ENCODE data around the gene SPRED2.
"Not testable (repeated sequence)": the region's sequence is repeated elsewhere in the genome, so short reads cannot be mapped to it uniquely, and the experiment has no call there.

DNA sequence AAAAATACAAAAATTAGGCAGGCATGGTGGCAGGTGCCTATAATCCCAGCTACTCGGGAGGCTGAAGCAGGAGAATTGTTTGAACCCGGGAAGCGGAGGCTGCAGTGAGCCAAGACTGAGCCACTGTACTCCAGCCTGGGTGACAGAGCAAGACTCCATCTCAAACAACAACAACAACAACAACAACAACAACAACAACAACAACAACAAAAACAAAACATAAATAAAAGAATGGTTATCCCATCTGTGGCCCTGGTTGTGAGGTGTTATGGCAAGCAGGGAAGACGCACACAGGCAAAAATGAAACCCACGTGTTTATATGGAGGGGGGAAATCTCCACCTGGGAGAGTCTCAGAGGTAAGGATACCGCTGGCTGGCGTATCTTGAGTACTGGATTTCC, 115.0 kb downstream of the SPRED2 start:
- not testable (repeated sequence) for TF ChIP-seq POLR2A (IDR thresholded peaks at IDR 0.05; ENCODE audit: low read length); GATA1 (IDR thresholded peaks at IDR 0.05; ENCODE audit: low read depth, low read length)
